ENCODE measurements around the gene PAX6. TPM values are rescaled to one million over a fixed set of nuclear protein-coding genes. Genes with fewer than 3 reads are reported as not detected.

Gene PAX6
- total RNA-seq, 1 donor from 2014 or later = not detected

DNA sequence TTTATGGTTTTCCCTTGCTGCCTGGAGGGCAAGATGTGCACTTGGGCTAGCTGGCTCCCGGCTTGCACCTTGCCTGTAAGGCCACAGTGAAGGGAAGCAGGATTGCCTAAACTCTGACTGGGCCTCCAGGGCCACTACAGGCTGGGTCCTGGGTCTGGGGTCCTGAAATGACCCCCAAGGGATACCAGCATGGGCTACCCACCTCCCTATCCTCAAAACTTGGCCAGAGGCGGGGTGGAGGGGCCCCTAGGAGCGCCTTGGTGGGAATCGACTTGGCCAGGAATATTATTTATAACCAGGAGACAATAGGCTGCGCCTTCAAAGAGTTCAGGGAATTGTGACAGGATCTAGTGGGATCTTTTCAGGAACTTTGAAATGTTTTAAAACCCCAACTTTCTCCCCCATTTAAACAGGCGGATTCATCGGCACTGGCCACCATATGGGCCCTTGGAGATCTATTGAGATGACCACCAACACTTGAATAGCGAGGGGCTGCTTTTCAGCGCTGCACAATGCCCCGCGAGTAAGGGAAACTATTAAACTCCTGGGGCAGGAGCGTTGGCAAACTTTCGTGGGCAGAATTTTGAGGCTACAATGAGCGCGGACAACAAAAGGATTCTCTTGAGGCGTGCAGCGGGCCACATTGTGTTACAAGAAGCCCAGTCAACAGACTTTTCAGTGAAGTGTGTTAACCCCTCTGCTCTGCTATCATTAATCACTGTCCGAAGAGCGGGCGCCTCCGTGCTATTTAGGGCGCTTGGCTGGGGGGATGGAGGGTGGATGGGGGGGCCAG, 15.2 kb downstream of the PAX6 start:
- intact Hi-C loops (cut with micrococcal nuclease) = no loop called here
- Mint-ChIP-seq H3K36me3 (ENCODE audit: low read depth) (peaks cover 6% of the 10 kb centered on the region), H3K9me3 (peaks cover 13% of the 10 kb centered on the region), H3K4me1 (peaks cover 12% of the 10 kb centered on the region), H3K27me3 (peaks cover 65% of the 10 kb centered on the region), H3K4me3 (no peak overlapping the region), H3K27ac (no peak overlapping the region)
- no peak for DNase-seq

DNA sequence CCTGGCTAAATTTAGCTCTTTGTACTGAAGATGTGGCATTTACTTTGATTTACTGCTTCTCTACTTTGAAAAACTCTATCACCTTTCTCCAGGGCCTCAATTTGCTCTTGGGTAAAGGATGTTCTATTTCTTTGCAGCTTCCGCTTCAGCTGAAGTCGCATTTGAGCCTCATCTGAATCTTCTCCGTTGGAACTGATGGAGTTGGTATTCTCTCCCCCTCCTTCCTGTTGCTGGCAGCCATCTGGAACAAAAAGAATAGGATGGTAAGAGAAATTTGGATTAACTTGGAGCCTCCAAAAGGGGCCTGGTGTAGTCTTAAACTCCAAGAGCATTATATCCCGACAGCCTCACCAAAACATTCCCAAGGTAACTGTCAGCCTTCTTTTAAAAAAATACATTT, 16.6 kb downstream of the PAX6 start:
- Mint-ChIP-seq H3K4me1 (peaks cover 7% of the 10 kb centered on the region), H3K36me3 (ENCODE audit: low read depth) (peaks cover 3% of the 10 kb centered on the region), H3K27me3 (peaks cover 57% of the 10 kb centered on the region), H3K9me3 (peaks cover 3% of the 10 kb centered on the region), H3K4me3 (no peak overlapping the region), H3K27ac (no peak overlapping the region)
- intact Hi-C loops (cut with micrococcal nuclease) = no loop called here
- DNase-seq = no peak

DNA sequence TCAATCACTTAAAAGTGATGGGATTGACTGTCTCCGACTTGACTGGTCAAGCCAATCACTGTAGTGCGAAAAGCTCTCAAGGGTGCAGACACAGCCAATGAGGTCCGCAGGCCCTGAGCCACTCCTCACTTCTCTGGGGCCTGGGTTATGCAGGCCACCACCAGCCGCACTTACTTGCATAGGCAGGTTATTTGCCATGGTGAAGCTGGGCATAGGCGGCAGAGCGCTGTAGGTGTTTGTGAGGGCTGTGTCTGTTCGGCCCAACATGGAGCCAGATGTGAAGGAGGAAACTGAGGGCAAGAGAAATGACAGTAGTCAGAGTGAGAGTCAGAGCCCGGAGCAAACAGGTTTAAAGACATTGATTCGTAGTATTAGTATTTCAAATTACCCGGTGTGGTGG, 17.9 kb downstream of the PAX6 start:
- Mint-ChIP-seq H3K27ac (no peak overlapping the region), H3K36me3 (ENCODE audit: low read depth) (peaks cover 3% of the 10 kb centered on the region), H3K9me3 (peaks cover 3% of the 10 kb centered on the region), H3K4me1 (peaks cover 7% of the 10 kb centered on the region), H3K27me3 (peaks cover 49% of the 10 kb centered on the region), H3K4me3 (no peak overlapping the region)
- no peak for DNase-seq
- intact Hi-C loops (cut with micrococcal nuclease) = no loop called here

DNA sequence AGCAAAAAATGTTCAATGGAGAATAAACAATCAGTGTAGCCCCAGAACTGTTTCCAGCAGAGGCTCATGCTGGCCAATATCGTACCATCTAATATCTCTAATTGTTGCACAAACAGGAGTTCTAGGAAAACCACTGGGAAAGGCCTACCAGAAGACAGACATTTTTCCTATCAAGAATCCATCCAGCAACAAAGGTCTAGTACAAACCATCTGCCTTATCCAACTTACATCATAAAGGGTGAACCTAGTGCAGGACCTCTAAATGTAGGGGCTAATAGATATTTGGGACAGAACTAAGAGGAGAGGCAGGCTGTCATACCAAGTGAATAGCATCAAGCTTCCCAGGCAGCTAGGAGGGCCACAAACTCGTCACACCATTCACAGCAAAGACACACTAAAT, 18.7 kb downstream of the PAX6 start:
- Mint-ChIP-seq H3K4me1 (peaks cover 4% of the 10 kb centered on the region), H3K27me3 (peaks cover 44% of the 10 kb centered on the region), H3K4me3 (no peak overlapping the region), H3K27ac (no peak overlapping the region), H3K9me3 (no peaks in the 10 kb centered on the region), H3K36me3 (ENCODE audit: low read depth) (no peaks in the 10 kb centered on the region)
- no peak for DNase-seq
- intact Hi-C loops (cut with micrococcal nuclease) = no loop called here

DNA sequence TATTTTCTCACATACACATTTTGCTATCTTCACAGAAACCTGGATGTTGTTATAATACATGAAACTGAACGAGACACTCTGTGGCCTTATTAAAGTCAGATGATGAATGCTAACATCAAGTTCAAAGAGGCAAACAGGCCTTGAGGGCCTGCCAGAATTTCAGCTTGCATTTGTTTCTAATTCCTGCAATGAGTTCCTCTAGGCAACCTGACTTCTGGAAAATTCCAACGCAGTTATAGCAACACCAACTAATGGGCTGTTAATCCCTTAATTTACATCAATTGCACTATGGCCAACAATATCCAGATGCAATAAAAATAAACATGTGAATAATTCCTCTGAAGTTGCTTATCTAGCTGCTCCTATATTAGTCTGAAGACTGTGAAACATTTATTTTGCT, 19.1 kb downstream of the PAX6 start:
- no peak overlapping the region for H3K27ac Mint-ChIP-seq
- intact Hi-C loops (cut with micrococcal nuclease) = no loop called here
- H3K27me3 Mint-ChIP-seq = peaks cover 41% of the 10 kb centered on the region
- H3K4me3 Mint-ChIP-seq = no peak overlapping the region
- no peaks in the 10 kb centered on the region for H3K9me3 Mint-ChIP-seq
- DNase-seq = no peak
- H3K36me3 Mint-ChIP-seq (ENCODE audit: low read depth) = no peaks in the 10 kb centered on the region
- peaks cover 4% of the 10 kb centered on the region for H3K4me1 Mint-ChIP-seq

DNA sequence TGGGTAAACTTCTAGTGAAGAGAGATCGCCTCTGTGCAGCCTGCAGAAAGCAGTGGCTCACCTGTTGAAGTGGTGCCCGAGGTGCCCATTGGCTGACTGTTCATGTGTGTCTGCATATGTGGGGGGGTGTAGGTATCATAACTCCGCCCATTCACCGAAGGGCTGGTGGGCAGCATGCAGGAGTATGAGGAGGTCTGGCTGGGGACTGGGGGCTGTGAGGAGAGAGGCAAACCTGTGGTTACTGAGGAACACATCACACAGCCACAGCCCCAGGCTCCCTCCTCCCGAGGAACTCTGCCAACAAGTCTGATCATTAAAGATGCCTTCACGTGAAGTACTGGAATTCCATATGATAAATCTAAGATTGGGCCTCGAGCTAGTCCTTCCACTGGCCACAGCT, 20.5 kb downstream of the PAX6 start:
- no peak overlapping the region for H3K27ac Mint-ChIP-seq
- H3K9me3 Mint-ChIP-seq = no peaks in the 10 kb centered on the region
- H3K4me1 Mint-ChIP-seq = no peaks in the 10 kb centered on the region
- DNase-seq = peak; percentile 33
- no peaks in the 10 kb centered on the region for H3K36me3 Mint-ChIP-seq (ENCODE audit: low read depth)
- H3K4me3 Mint-ChIP-seq = no peak overlapping the region
- intact Hi-C loops (cut with micrococcal nuclease) = no loop called here
- peaks cover 28% of the 10 kb centered on the region for H3K27me3 Mint-ChIP-seq

DNA sequence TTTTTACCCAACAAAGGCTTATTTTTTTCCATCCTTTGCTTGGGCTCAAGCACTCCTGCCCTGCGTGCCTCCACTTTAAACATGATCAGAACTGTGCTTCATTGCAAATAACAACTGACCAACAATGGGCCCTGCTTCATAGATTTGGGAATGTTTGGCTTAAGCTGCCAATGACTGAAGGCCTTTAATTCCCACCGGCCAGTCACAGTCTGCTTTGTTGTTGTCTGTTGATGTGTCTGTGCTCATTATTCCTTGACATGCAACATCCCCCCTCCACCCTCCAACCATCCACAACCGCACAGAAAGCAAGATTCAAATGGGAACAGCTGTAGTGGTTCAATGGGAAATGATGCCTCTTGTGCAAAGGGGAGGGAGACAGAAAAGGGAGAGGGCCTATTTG, 23.0 kb downstream of the PAX6 start:
- peaks cover 13% of the 10 kb centered on the region for H3K27me3 Mint-ChIP-seq
- no peak overlapping the region for H3K4me3 Mint-ChIP-seq
- H3K36me3 Mint-ChIP-seq (ENCODE audit: low read depth) = no peaks in the 10 kb centered on the region
- intact Hi-C loops (cut with micrococcal nuclease) = no loop called here
- H3K9me3 Mint-ChIP-seq = no peaks in the 10 kb centered on the region
- no peak overlapping the region for H3K27ac Mint-ChIP-seq
- DNase-seq = peak; percentile 28
- no peaks in the 10 kb centered on the region for H3K4me1 Mint-ChIP-seq

DNA sequence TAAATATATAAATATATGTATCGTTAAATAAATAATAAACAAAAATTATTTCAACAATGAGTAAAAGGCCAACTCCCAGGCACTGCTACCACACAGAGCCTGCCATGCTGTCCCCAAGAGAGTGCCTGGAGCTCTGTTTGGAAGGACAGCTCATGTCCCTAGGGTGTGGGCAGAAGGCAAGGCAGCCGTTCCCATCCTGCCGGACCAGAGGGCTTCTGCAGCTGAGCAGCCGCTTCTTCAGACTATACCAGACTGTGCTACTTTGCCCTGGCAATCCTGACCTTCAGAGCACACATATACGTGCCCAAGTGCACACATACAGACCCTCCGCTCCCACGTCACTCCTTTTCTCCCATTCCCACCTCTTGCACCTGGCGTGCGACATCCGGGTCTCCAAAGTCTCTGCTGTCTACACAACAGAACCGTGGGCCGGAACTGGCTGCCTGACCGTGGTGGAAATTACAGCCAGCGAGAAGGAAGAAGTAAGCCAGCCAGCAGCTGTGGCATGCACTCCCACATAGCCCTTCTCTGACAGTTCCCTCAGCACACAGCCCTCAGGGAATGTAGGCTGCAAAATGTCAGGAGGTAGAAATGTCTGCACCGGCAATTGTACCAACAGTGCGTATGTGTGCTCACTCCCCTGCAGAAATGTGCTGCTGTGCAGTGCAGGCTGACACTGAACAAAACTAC, 24.0 kb downstream of the PAX6 start:
- H3K36me3 Mint-ChIP-seq (ENCODE audit: low read depth) = no peaks in the 10 kb centered on the region
- H3K9me3 Mint-ChIP-seq = no peaks in the 10 kb centered on the region
- H3K27ac Mint-ChIP-seq = no peak overlapping the region
- H3K4me1 Mint-ChIP-seq = no peaks in the 10 kb centered on the region
- peaks cover 10% of the 10 kb centered on the region for H3K27me3 Mint-ChIP-seq
- DNase-seq = peak; percentile 39
- no peak overlapping the region for H3K4me3 Mint-ChIP-seq
- intact Hi-C loops (cut with micrococcal nuclease) = no loop called here

DNA sequence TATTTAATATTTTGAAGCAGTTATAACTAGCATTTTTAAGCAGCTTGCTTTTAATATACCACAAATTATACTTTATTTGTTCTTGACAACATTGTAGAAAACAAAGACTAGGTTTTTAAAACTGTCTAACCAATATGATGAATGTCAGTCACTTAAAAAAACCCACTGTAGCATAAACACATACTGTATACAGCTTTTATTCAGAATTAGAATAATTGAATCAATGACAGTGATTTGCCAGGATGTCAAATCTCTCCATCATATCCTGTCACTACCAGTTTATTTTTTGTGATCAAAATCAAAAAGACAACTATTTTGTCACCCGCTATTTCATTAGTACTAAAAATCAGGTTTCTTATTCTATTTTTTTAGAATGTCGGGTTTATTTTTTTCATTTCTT, 26.5 kb downstream of the PAX6 start:
- Mint-ChIP-seq H3K4me3 (no peak overlapping the region), H3K27ac (no peak overlapping the region), H3K9me3 (no peaks in the 10 kb centered on the region), H3K27me3 (no peaks in the 10 kb centered on the region), H3K36me3 (ENCODE audit: low read depth) (no peaks in the 10 kb centered on the region), H3K4me1 (no peaks in the 10 kb centered on the region)
- intact Hi-C loops (cut with micrococcal nuclease) = no loop called here
- no peak for DNase-seq

DNA sequence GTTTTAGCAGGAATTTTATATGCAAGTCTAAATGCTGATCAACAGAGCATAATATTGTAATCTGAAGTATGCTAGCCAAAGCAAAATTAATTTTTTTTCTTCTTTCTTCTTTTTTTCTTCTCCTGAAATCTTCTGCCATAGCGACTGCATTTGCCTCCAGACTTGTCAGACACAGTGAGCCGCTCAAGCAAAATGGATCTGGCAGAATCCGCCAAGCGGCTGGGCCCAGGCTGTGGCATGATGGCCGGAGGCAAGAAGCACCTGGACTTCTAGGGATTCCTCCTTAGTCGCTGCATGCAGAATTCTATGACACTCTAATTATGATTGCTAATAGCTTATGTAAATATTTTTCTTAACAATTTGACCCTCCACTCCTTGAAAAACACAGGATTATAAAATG, 27.9 kb downstream of the PAX6 start:
- no peak overlapping the region for H3K4me3 Mint-ChIP-seq
- no peaks in the 10 kb centered on the region for H3K9me3 Mint-ChIP-seq
- H3K36me3 Mint-ChIP-seq (ENCODE audit: low read depth) = no peaks in the 10 kb centered on the region
- H3K4me1 Mint-ChIP-seq = no peaks in the 10 kb centered on the region
- no peaks in the 10 kb centered on the region for H3K27me3 Mint-ChIP-seq
- DNase-seq = peak; percentile 37
- intact Hi-C loops (cut with micrococcal nuclease) = no loop called here
- H3K27ac Mint-ChIP-seq = no peak overlapping the region

DNA sequence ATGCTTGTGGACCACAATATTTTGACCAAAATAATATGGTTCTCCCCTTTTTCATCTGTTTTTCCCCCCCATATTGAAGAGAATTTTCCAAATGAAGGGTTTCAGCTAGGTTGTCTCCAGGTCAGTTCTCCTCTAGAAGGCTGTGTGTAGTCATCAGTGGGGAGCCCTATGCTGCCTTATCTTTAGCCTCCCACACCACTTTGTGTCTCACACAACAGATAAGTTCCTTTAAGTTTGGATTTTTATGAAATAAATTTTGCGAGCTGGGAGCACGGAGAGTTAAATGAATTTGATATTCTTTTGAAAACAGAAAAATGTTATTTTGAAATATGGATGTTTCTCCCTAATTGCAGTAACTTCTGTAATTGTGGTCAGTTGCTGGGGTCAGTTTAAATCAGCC, 28.9 kb downstream of the PAX6 start:
- H3K4me3 Mint-ChIP-seq = no peak overlapping the region
- H3K27me3 Mint-ChIP-seq = no peaks in the 10 kb centered on the region
- H3K27ac Mint-ChIP-seq = no peak overlapping the region
- intact Hi-C loops (cut with micrococcal nuclease) = no loop called here
- no peak for DNase-seq
- no peaks in the 10 kb centered on the region for H3K4me1 Mint-ChIP-seq
- no peaks in the 10 kb centered on the region for H3K36me3 Mint-ChIP-seq (ENCODE audit: low read depth)
- no peaks in the 10 kb centered on the region for H3K9me3 Mint-ChIP-seq

DNA sequence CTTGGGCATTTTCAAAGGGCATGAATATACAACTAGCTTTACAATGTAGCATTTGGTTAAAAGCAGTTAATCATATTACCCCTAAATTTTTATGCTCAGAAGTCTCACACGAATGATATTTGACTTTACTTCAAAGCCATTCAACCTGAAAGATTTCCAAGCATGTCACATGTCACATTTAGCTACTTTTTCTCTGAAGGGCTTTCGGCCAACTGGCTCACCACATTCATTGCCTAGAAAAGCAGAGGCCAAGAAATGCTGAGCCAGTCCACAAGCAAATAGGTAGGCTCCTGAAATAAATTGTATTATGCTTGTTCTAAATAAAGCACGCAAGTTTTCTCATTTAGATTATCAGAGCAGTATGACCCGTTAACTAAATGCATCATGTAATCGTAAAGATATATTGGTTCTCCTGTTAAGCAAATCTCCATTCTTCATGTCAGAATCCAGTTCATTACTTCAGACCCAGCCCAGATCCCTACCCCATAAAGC, 30.6 kb downstream of the PAX6 start:
- no peaks in the 10 kb centered on the region for H3K36me3 Mint-ChIP-seq (ENCODE audit: low read depth)
- intact Hi-C loops (cut with micrococcal nuclease) = no loop called here
- H3K27me3 Mint-ChIP-seq = no peaks in the 10 kb centered on the region
- DNase-seq = no peak
- no peaks in the 10 kb centered on the region for H3K4me1 Mint-ChIP-seq
- H3K4me3 Mint-ChIP-seq = no peak overlapping the region
- no peak overlapping the region for H3K27ac Mint-ChIP-seq
- H3K9me3 Mint-ChIP-seq = no peaks in the 10 kb centered on the region

DNA sequence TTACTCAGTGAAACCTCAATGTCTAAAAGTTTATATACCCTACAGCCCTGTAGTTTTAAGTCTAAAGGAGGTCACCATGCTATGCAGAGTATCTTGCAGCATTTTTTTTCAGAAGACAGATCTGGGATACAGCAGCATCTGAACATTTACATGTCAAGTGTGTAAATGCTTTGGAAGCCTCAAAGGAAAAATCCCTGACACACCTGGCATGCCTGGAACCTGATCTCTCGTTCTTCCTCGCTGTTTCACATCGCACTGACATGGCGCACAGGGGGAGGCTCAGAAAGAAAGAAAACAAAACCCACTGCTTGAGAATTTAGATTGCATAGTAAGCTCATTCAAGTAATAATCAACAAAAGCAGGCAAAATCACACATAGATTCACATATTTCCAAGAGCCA, 31.0 kb downstream of the PAX6 start:
- DNase-seq = no peak
- no peak overlapping the region for H3K4me3 Mint-ChIP-seq
- no peaks in the 10 kb centered on the region for H3K27me3 Mint-ChIP-seq
- H3K4me1 Mint-ChIP-seq = no peaks in the 10 kb centered on the region
- no peaks in the 10 kb centered on the region for H3K36me3 Mint-ChIP-seq (ENCODE audit: low read depth)
- no peaks in the 10 kb centered on the region for H3K9me3 Mint-ChIP-seq
- intact Hi-C loops (cut with micrococcal nuclease) = no loop called here
- no peak overlapping the region for H3K27ac Mint-ChIP-seq

DNA sequence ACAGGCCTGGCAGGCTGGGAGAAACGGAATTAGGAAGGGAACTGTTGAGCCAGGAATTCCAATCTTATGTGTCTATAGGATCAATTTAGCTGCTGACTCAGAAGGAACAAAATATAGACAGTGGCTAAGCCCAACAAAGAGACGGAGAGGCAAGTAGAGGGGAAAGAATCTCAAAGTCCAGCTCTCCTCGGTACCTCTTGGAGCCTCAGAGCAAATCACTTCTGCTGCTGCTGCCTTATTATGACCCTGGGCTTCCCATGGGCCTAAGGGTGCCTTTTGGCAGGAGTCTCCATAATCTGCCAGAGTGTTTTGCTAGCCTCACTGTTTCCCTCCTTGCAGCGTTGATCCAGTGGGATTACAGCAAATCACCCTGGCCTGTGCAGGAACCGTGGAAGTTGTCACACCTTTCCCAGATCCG, 31.7 kb downstream of the PAX6 start:
- H3K36me3 Mint-ChIP-seq (ENCODE audit: low read depth) = no peaks in the 10 kb centered on the region
- no peak overlapping the region for H3K4me3 Mint-ChIP-seq
- H3K9me3 Mint-ChIP-seq = no peaks in the 10 kb centered on the region
- intact Hi-C loops (cut with micrococcal nuclease) = no loop called here
- H3K27ac Mint-ChIP-seq = no peak overlapping the region
- DNase-seq = no peak
- no peaks in the 10 kb centered on the region for H3K27me3 Mint-ChIP-seq
- H3K4me1 Mint-ChIP-seq = no peaks in the 10 kb centered on the region
